NOMO-1 treated with DMSO at 0.1 percent for 48 hours (cell line): ENCODE measurements around the gene CBX8.

ENCODE experiments used
- DNase-seq: peaks from one replicate; lab custom pipeline; 2025; ENCODE audit not compliant: unreplicated experiment; lab: John Stamatoyannopoulos, UW

The CBX8 gene

GRCh38 chr17:79835953-79836509, 39.2 kb upstream of the CBX8 start:
- no peak for DNase-seq

- no peak for DNase-seq
Measured at GRCh38 chr17:79835470-79835899, 38.6 kb upstream of the CBX8 start.

GRCh38 chr17:79834565-79835469, 37.9 kb upstream of the CBX8 start:
- DNase-seq, result no peak

DNA sequence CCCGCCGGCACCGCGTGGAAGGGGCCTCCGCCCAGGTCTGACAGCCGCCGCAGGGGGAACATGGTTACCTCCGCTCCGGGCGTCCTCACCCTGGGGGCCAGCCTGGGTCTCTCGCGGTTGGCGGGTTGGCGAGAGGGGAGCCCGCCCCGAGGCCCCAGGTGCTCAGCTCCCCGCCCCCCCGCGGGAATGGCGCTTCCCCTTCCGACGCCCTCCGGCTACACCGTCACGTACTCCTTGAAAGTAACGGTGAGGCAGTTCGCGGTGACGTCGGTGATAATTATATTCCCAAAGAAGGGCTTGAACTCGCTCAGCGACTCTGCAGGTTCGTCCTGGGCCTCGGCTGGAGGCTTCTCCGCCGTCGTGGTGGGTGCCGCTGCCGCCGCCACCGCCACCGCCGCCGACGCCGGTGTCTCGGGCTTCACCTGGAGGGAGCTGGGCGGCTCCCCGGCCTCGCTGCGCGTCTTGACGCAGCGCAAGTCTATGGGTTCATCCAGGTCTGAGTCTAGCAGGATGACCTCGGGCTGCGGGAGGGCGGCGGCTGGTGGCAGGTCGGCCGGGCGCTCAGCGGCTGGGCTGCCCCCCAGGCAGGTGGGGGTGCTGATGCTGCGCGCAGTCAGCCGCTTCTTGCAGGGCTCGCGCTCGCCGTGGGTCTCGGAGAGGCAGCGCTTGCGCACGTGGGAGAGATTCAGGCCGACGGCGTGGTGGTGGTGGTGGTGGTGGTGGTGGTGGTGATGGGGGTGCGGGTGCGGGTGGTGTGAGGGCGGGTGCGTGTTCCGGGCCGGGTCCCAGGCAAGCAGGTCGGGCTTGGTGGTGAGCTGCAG, 37.1 kb upstream of the CBX8 start:
- DNase-seq, result no peak

- DNase-seq, result no peak
Measured at GRCh38 chr17:79833110-79833450, 36.2 kb upstream of the CBX8 start.

GRCh38 chr17:79832218-79833109, 35.6 kb upstream of the CBX8 start:
- DNase-seq, result no peak

- DNase-seq, result no peak
Measured at GRCh38 chr17:79831265-79832217, 34.7 kb upstream of the CBX8 start.

- DNase-seq, result no peak
Measured at GRCh38 chr17:79830763-79831264, 33.9 kb upstream of the CBX8 start.

DNA sequence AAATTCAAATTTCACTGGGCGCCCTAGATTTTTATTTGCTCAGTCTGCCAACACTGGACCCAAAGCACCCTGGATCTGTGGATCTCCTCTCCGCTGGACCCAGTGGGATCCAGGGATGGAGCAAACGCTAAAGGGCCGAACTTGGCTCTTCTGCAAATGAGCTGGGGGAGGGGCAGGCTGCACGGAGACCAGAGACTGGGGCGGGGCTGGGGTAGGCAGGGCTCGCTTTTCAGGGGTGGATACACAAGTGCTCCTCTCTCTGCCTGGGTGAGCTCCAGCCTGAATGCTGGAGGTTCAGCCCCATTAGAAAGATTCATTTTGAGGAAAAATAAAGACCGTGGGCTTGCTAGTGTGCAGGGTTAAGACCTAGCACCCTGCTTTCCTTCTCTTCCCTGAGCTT, 33.4 kb upstream of the CBX8 start:
- DNase-seq, result no peak

GRCh38 chr17:79829457-79829856, 32.6 kb upstream of the CBX8 start:
- DNase-seq, result no peak

- DNase-seq, result no peak
Measured at GRCh38 chr17:79829004-79829403, 32.1 kb upstream of the CBX8 start.

- no peak for DNase-seq
Measured at GRCh38 chr17:79826841-79827578, 30.1 kb upstream of the CBX8 start.

- peak; percentile 61 for DNase-seq
Measured at GRCh38 chr17:79826204-79826680, 29.4 kb upstream of the CBX8 start.

DNA sequence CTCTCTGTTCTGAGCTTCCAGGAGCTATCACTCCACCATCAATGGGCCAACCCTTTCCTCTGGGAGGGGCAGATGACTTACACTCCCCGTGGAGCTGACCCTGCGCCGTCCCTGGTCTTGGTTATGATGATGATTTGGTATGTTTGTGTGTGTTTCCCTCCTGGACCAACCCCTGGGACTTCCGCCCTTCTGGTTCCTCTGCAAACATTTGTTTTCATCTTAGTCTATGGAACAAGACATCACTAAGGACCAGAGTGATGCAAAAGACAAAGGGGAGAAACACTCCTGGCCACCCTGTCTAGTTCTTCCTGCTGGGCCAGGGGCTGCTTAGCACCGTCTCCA, 28.7 kb upstream of the CBX8 start:
- no peak for DNase-seq

- no peak for DNase-seq
Measured at GRCh38 chr17:79824893-79825579, 28.2 kb upstream of the CBX8 start.

DNA sequence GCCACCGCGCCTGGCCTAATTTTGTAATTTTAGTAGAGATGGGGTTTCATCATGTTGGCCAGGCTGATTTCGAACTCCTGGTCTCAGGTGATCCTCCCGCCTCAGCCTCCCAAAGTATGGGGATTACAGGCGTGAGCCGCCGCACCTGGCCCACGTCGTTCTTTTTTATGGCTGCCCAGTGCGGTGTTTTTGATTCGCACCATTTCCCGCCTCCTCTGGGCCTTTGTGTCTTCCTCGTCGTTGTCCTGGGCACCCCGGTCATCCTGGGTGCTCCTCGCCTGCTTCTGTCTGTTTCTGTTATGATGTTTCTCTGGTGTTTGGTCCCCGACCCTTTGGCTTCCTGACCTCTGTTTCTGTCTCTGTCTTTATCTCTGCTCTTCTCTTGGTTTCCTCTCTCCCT, 27.4 kb upstream of the CBX8 start:
- DNase-seq, result no peak

DNA sequence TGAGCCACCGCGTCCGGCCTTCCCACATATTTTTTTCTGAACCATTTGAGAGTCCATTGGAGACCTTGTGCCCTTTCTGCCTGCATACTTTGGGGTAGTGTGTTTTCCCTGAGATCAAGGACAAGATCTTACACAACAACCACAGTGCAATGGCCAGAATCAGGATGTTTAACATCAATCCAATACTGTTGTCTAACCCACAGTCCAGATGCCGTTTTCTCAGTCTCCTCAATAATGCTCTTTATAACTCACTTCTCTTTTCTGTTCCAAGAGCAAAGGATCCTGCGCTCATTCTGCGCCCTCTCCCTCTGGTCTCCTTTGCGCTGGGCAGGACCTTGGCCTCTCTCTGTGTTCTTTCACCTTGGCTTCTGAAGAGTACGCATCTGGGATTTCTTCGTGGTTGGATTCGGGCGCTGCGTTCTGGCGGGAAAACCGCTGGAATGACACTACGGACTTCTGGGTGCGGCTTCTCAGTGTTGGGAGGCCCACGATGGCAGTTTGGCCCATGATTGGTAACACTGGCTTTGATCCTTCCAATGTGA, 25.8 kb upstream of the CBX8 start:
- DNase-seq, result no peak
